GM23248 (cell line): ENCODE measurements around the gene RASEF.

Source experiments
- EZH2 ChIP-seq: fragments of 200-600 bp; sonication (generic); IDR thresholded peaks from 2 replicates; pipeline ENCODE4 v1.6.1; 2018; ENCODE audit warnings: antibody characterized with exemption, mild to moderate bottlenecking; ENCODE audit not compliant: insufficient read depth, poor library complexity, severe bottlenecking
- EZH2phosphoT487 ChIP-seq: fragments of 200-600 bp; sonication (generic); IDR thresholded peaks from 2 replicates; pipeline ENCODE4 v1.6.1; 2018; ENCODE audit warnings: antibody characterized with exemption, moderate library complexity, mild to moderate bottlenecking, low read depth; ENCODE audit not compliant: insufficient read depth

- TF ChIP-seq EZH2 (no peak), EZH2phosphoT487 (no peak)
These were observed 94.6 kb downstream of the RASEF start for GRCh38 chr9:82968388-82968787.
